PFSK-1 (cell line): ENCODE measurements around the gene SNAP25.

Experiments
- FOXP2 ChIP-seq: optimal IDR thresholded peaks from 2 replicates; pipeline ENCODE3; 2011; ENCODE audit warnings: borderline replicate concordance, control low read depth, inconsistent platforms; ENCODE audit not compliant: insufficient read depth; ENCODE audit errors: extremely low read length, extremely low read depth
- POLR2AphosphoS5 ChIP-seq: IDR thresholded peaks from 2 replicates; pipeline ENCODE4 v1.6.1; 2012; ENCODE audit warnings: low read depth, mild to moderate bottlenecking, control low read depth, low read length, moderate library complexity
- SIN3A ChIP-seq: IDR thresholded peaks from 2 replicates; pipeline ENCODE4 v1.6.1; 2012; ENCODE audit warnings: mild to moderate bottlenecking, low read length, moderate library complexity, borderline replicate concordance; ENCODE audit not compliant: insufficient read depth
- TAF1 ChIP-seq: IDR thresholded peaks from 2 replicates; pipeline ENCODE4 v1.6.1; 2012; ENCODE audit warnings: low read length, control low read depth, borderline replicate concordance; ENCODE audit not compliant: insufficient read depth
- TF ChIP-seq, protein P1 (sequence below), 2 experiments: IDR thresholded peaks; 2 replicates each; pipeline versions ENCODE4 v1.6.1 to v1.8.0; 2011 to 2012; ENCODE audit warnings: low read depth in 2 of 2, low read length in 2 of 2, control low read depth in 1 of 2, inconsistent platforms in 1 of 2, mild to moderate bottlenecking in 1 of 2, moderate library complexity in 1 of 2; ENCODE audit not compliant: insufficient read depth in 1 of 2

DNA sequence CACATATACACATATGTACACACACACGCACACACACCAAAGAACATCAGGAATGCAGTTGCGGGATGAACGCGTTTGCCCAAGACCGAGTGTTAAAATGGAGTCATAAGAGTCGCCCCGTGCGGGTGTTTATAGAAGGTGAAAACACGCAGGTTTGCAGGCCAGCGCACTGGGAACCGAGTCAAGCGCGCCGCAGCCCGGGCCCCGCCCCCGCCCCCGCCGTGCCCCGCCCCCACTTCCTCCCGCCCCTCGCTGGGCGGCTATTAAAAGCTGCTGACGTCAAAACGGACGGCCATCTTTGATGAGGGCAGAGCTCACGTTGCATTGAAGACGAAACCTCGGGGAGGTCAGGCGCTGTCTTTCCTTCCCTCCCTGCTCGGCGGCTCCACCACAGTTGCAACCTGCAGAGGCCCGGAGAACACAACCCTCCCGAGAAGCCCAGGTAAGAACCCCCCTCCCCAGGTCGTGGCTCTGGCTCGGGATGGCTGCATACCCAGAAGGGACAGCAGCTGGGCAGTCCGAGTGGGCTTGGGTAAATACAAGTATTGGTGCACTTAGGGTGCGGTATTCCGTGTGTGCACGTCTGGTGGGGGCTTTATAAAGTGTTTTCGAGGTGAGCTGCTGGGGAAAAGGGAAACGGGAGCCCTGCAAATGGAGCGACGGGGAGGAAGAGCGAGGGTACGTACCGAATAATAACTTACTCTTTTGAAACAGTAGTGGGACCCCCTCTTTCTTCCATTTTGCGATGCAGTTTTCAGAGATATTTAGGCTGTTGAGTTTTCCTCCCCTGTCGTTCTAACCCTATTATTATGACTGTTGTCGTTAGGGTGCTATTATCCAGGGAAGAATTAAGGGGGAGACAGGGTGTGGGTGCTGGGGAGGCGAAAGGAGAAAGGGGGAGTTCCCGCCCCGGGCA, at the start of gene SNAP25:
- TF ChIP-seq, protein P1, sequence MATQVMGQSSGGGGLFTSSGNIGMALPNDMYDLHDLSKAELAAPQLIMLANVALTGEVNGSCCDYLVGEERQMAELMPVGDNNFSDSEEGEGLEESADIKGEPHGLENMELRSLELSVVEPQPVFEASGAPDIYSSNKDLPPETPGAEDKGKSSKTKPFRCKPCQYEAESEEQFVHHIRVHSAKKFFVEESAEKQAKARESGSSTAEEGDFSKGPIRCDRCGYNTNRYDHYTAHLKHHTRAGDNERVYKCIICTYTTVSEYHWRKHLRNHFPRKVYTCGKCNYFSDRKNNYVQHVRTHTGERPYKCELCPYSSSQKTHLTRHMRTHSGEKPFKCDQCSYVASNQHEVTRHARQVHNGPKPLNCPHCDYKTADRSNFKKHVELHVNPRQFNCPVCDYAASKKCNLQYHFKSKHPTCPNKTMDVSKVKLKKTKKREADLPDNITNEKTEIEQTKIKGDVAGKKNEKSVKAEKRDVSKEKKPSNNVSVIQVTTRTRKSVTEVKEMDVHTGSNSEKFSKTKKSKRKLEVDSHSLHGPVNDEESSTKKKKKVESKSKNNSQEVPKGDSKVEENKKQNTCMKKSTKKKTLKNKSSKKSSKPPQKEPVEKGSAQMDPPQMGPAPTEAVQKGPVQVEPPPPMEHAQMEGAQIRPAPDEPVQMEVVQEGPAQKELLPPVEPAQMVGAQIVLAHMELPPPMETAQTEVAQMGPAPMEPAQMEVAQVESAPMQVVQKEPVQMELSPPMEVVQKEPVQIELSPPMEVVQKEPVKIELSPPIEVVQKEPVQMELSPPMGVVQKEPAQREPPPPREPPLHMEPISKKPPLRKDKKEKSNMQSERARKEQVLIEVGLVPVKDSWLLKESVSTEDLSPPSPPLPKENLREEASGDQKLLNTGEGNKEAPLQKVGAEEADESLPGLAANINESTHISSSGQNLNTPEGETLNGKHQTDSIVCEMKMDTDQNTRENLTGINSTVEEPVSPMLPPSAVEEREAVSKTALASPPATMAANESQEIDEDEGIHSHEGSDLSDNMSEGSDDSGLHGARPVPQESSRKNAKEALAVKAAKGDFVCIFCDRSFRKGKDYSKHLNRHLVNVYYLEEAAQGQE (IDR thresholded peaks at IDR 0.05; ENCODE audit: insufficient read depth in 1 of 2, low read depth in 2 of 2, low read length in 2 of 2), result peak; percentile 65 to 77
- TF ChIP-seq FOXP2 (no peak), TAF1 (no peak), SIN3A (no peak), POLR2AphosphoS5 (no peak)
